ENCODE measurements around the gene NR2E3. TPM values are rescaled to one million over a fixed set of nuclear protein-coding genes. Genes with fewer than 3 reads are reported as not detected.

NR2E3 gene
- total RNA-seq, 1 donor from 2014 or later = not detected

DNA sequence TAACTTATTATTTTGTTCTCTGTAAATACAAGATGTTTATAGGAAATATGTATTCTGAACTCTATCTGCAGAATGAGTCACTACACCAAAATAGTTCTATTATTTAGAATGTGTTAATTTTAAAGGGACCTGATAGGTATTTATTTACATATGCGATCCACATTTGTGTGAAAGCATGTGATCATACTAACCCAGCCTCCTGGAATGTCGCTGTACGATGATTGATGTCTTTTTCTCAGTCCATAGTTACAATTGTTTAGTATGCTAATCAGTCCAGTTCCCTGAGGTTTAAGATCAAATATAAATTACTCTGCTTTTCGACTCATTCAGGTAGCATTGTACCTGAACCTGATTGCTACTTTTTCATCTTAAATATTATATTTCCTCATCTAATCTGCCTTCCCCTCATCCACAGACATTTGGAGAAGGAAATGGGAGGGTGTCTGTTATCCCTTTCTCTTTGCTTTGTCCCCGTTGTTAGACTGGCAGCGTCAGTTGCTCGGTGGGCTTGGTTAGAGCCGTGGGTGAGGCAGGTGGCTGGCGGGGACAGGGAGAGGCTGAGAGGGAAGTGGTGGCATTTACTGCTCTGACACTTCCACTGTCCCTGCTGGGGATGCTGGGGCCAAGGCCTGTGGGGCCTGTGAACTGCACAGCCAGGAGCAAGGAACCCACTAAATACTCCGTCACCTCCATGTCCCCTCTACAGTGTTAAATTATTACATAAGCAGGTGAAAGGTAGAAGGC is 27.8 kb upstream of the NR2E3 start:
- no peaks in the 10 kb centered on the region for H3K9me3 ChIP-seq (ENCODE audit: low read depth)
- no peak for DNase-seq (ENCODE audit: low spot score)
- no peaks in the 10 kb centered on the region for H3K79me2 ChIP-seq (ENCODE audit: low read depth)
- Mint-ChIP-seq H3K9me3 (no peaks in the 10 kb centered on the region), H3K27ac (no peak overlapping the region), H3K4me1 (peaks cover 14% of the 10 kb centered on the region), H3K4me3 (no peak overlapping the region), H3K27me3 (ENCODE audit: insufficient read depth, low read depth) (peaks cover 15% of the 10 kb centered on the region), H3K36me3 (no peaks in the 10 kb centered on the region)
- H4K20me1 ChIP-seq (ENCODE audit: low read depth) = no peaks in the 10 kb centered on the region
- no peaks in the 10 kb centered on the region for H3F3A ChIP-seq (ENCODE audit: low read depth)
- no peaks in the 10 kb centered on the region for H3K36me3 ChIP-seq
- TF ChIP-seq EZH2 (IDR thresholded peaks at IDR 0.05) (no peak), EZH2phosphoT487 (IDR thresholded peaks at IDR 0.05) (no peak)
- TF ChIP-seq, protein P1, sequence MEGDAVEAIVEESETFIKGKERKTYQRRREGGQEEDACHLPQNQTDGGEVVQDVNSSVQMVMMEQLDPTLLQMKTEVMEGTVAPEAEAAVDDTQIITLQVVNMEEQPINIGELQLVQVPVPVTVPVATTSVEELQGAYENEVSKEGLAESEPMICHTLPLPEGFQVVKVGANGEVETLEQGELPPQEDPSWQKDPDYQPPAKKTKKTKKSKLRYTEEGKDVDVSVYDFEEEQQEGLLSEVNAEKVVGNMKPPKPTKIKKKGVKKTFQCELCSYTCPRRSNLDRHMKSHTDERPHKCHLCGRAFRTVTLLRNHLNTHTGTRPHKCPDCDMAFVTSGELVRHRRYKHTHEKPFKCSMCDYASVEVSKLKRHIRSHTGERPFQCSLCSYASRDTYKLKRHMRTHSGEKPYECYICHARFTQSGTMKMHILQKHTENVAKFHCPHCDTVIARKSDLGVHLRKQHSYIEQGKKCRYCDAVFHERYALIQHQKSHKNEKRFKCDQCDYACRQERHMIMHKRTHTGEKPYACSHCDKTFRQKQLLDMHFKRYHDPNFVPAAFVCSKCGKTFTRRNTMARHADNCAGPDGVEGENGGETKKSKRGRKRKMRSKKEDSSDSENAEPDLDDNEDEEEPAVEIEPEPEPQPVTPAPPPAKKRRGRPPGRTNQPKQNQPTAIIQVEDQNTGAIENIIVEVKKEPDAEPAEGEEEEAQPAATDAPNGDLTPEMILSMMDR (IDR thresholded peaks at IDR 0.05) = no peak
- no peaks in the 10 kb centered on the region for H3K27me3 ChIP-seq
- H3K4me1 ChIP-seq = peaks cover 9% of the 10 kb centered on the region
- H3K27ac ChIP-seq = no peak overlapping the region
- no peak overlapping the region for H3K4me3 ChIP-seq
- no peak overlapping the region for H2AFZ ChIP-seq (replicated peaks)
- H3K4me2 ChIP-seq = no peak overlapping the region
- no peak overlapping the region for H3K9ac ChIP-seq

DNA sequence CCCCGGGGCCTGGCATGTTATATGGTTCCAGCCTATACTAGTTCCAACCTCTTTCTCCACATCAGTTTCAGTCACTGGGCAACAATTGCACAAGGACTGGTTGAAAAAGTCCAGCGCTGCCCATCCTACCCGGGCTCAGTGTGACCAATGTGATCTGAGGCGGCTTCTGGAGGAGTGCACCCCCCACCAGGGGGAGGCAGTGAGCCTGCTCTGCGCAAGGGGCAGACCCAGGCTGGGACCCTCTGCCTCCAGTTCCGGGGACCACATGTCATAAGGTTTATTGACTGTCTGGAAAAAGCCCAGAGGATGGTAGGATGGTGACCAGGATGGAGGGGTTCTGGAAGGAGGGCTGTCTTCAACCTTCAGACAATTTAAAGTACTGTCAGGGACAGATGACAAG is 25.6 kb upstream of the NR2E3 start:
- H3K27me3 Mint-ChIP-seq (ENCODE audit: insufficient read depth, low read depth) = peaks cover 17% of the 10 kb centered on the region
- Histone ChIP-seq H3K4me3 (no peak overlapping the region), H3K4me2 (no peak overlapping the region), H3K27me3 (no peaks in the 10 kb centered on the region), H3K9me3 (ENCODE audit: low read depth) (no peaks in the 10 kb centered on the region), H4K20me1 (ENCODE audit: low read depth) (no peaks in the 10 kb centered on the region), H3K79me2 (ENCODE audit: low read depth) (no peaks in the 10 kb centered on the region), H3K27ac (no peak overlapping the region), H3K9ac (no peak overlapping the region), H3F3A (ENCODE audit: low read depth) (no peaks in the 10 kb centered on the region), H3K36me3 (no peaks in the 10 kb centered on the region), H2AFZ (replicated peaks) (no peak overlapping the region), H3K4me1 (peaks cover 6% of the 10 kb centered on the region)
- no peak for DNase-seq (ENCODE audit: low spot score)
- H3K4me1 Mint-ChIP-seq = peaks cover 4% of the 10 kb centered on the region
- no peak overlapping the region for H3K4me3 Mint-ChIP-seq
- no peak for TF ChIP-seq EZH2 (IDR thresholded peaks at IDR 0.05)
- TF ChIP-seq, protein P1 (IDR thresholded peaks at IDR 0.05) = peak; percentile 50
- no peak overlapping the region for H3K27ac Mint-ChIP-seq
- no peaks in the 10 kb centered on the region for H3K36me3 Mint-ChIP-seq
- no peaks in the 10 kb centered on the region for H3K9me3 Mint-ChIP-seq

DNA sequence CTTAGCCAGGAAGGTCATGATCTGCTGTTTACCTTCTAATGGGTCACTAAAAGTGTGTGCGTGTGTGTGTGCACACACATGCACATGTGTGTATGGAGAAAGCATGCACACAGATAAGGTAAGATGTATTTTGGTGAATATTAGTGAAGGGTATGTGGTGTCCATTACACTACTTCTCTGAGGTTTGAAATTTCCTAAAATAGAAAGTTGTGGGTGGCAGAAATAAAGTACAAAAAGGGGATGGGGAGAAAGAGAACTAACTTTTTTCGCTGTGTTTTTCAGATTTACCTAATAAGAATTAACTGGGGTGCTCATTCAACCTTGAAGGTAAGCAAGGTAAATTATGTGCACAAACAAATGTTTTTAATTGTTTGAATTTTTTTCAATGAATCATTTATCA is 24.4 kb upstream of the NR2E3 start:
- Mint-ChIP-seq H3K4me3 (no peak overlapping the region), H3K27ac (no peak overlapping the region), H3K9me3 (no peaks in the 10 kb centered on the region), H3K36me3 (no peaks in the 10 kb centered on the region), H3K27me3 (ENCODE audit: insufficient read depth, low read depth) (peaks cover 17% of the 10 kb centered on the region), H3K4me1 (no peaks in the 10 kb centered on the region)
- H3K36me3 ChIP-seq = no peaks in the 10 kb centered on the region
- no peak overlapping the region for H3K4me3 ChIP-seq
- no peaks in the 10 kb centered on the region for H3K4me1 ChIP-seq
- H3F3A ChIP-seq (ENCODE audit: low read depth) = no peaks in the 10 kb centered on the region
- no peaks in the 10 kb centered on the region for H3K79me2 ChIP-seq (ENCODE audit: low read depth)
- no peak overlapping the region for H2AFZ ChIP-seq (replicated peaks)
- no peak overlapping the region for H3K9ac ChIP-seq
- H3K4me2 ChIP-seq = no peak overlapping the region
- no peaks in the 10 kb centered on the region for H3K9me3 ChIP-seq (ENCODE audit: low read depth)
- H3K27ac ChIP-seq = no peak overlapping the region
- DNase-seq (ENCODE audit: low spot score) = no peak
- H4K20me1 ChIP-seq (ENCODE audit: low read depth) = no peaks in the 10 kb centered on the region
- TF ChIP-seq, protein P1 (IDR thresholded peaks at IDR 0.05) = no peak
- TF ChIP-seq EZH2phosphoT487 (IDR thresholded peaks at IDR 0.05) (no peak), EZH2 (IDR thresholded peaks at IDR 0.05) (no peak)
- H3K27me3 ChIP-seq = no peaks in the 10 kb centered on the region

Measured in neural progenitor cell (in vitro differentiated cells).